Dermis microvascular lymphatic vessel endothelial cell (primary cell): Measurements from ENCODE around the gene CALD1. TPM values are rescaled to one million over a fixed set of nuclear protein-coding genes. Genes with fewer than 3 reads are reported as not detected.
"Not testable (repeated sequence)": the region's sequence is repeated elsewhere in the genome, so short reads cannot be mapped to it uniquely, and the experiment has no call there.

Source experiments
- DNase-seq, 2 donors: peaks; one replicate each; pipeline versions ENCODE4 v3.0.0 to v3.0.0-alpha.2; 2010; ENCODE audit warnings: low read depth in 2 of 2
- total RNA-seq: library from RNA; depleted of rRNA; stranded (reverse); fragments of >200 nt; gene quantifications from 2 replicates; pipeline ENCODE4 v1.2.1, GENCODE V29; 2014

CALD1 gene
- total RNA-seq, 1 donor from 2014 or later = 229 TPM

GRCh38 chr7:134945691-134946090 lies 166.3 kb downstream of the CALD1 start:
- no peak for DNase-seq

- no peak for DNase-seq
Observed at GRCh38 chr7:134946260-134946659, 166.8 kb downstream of the CALD1 start.

- no peak for DNase-seq
Observed at GRCh38 chr7:134947329-134947728, 167.9 kb downstream of the CALD1 start.

- DNase-seq = no peak
Observed at GRCh38 chr7:134947831-134948230, 168.4 kb downstream of the CALD1 start.

GRCh38 chr7:134948246-134948645 lies 168.8 kb downstream of the CALD1 start:
- no peak for DNase-seq

- no peak for DNase-seq
Observed at GRCh38 chr7:134948736-134949135, 169.3 kb downstream of the CALD1 start.

GRCh38 chr7:134949171-134949570 lies 169.7 kb downstream of the CALD1 start:
- DNase-seq = no peak

GRCh38 chr7:134954197-134955082 lies 175.0 kb downstream of the CALD1 start:
- DNase-seq = peak; percentile 34 to 49

GRCh38 chr7:134957005-134957404 lies 177.6 kb downstream of the CALD1 start:
- no peak for DNase-seq

- no peak for DNase-seq
Observed at GRCh38 chr7:134959810-134960209, 180.4 kb downstream of the CALD1 start.

GRCh38 chr7:134962270-134962780 lies 182.9 kb downstream of the CALD1 start:
- DNase-seq = no peak

GRCh38 chr7:134963036-134963435 lies 183.6 kb downstream of the CALD1 start:
- DNase-seq = no peak

- no peak for DNase-seq
Observed at GRCh38 chr7:134966691-134967090, 187.3 kb downstream of the CALD1 start.

GRCh38 chr7:134968110-134968509 lies 188.7 kb downstream of the CALD1 start:
- no peak for DNase-seq

- DNase-seq = not testable (repeated sequence)
Observed at GRCh38 chr7:134981645-134982044, 202.2 kb downstream of the CALD1 start.

- DNase-seq = no peak
Observed at GRCh38 chr7:134985894-134986362, 206.5 kb downstream of the CALD1 start.

- peak; percentile 92 to 95 for DNase-seq
Observed at GRCh38 chr7:134986363-134987251, 207.2 kb downstream of the CALD1 start, which contains the start of gene AGBL3. TSS of gene AGBL3 (plus strand) at chr7:134986508. CDS start at chr7:134987934, 1,426 bp downstream.

- peak in 1 of 2 donors; percentile 29 for DNase-seq
Observed at GRCh38 chr7:134988161-134988560, 208.7 kb downstream of the CALD1 start.

GRCh38 chr7:134991469-134992339 lies 212.3 kb downstream of the CALD1 start:
- no peak for DNase-seq

GRCh38 chr7:134992626-134993179 lies 213.3 kb downstream of the CALD1 start:
- DNase-seq = peak in 1 of 2 donors; percentile 14
